Measurements from ENCODE around the gene RGS9BP. TPM values are rescaled to one million over a fixed set of nuclear protein-coding genes. Genes with fewer than 3 reads are reported as not detected.

RGS9BP gene
- total RNA-seq, 1 donor from 2014 or later = not detected

DNA sequence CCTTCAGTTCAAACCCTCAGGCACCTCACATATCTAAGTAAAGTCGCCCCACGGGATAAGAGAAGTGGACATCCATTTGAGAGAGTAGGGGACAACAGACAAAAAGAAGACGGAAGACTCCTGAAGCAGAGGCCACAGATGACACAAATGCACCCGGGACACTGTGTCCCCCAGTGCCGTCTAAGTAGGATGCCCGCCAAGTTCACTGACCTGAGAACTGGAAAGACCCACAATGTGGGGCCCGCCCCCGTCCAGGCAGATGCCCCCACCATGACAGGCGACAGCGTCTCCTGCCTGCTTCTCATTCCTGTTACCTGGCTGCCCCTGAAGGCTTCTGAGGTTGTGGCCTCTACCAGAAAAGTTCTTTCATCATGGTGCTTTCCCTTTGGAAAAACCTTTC lies 17.6 kb upstream of the RGS9BP start:
- Mint-ChIP-seq H3K36me3 (peaks cover 4% of the 10 kb centered on the region), H3K4me1 (no peaks in the 10 kb centered on the region), H3K9me3 (no peaks in the 10 kb centered on the region), H3K27me3 (ENCODE audit: insufficient read depth, low read depth) (peaks cover 3% of the 10 kb centered on the region), H3K27ac (no peak overlapping the region), H3K4me3 (no peak overlapping the region)
- no peak overlapping the region for H3K4me3 ChIP-seq
- H3K4me2 ChIP-seq = no peak overlapping the region
- H2AFZ ChIP-seq (replicated peaks) = no peak overlapping the region
- TF ChIP-seq, protein P1, sequence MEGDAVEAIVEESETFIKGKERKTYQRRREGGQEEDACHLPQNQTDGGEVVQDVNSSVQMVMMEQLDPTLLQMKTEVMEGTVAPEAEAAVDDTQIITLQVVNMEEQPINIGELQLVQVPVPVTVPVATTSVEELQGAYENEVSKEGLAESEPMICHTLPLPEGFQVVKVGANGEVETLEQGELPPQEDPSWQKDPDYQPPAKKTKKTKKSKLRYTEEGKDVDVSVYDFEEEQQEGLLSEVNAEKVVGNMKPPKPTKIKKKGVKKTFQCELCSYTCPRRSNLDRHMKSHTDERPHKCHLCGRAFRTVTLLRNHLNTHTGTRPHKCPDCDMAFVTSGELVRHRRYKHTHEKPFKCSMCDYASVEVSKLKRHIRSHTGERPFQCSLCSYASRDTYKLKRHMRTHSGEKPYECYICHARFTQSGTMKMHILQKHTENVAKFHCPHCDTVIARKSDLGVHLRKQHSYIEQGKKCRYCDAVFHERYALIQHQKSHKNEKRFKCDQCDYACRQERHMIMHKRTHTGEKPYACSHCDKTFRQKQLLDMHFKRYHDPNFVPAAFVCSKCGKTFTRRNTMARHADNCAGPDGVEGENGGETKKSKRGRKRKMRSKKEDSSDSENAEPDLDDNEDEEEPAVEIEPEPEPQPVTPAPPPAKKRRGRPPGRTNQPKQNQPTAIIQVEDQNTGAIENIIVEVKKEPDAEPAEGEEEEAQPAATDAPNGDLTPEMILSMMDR (IDR thresholded peaks at IDR 0.05) = no peak
- TF ChIP-seq EZH2phosphoT487 (IDR thresholded peaks at IDR 0.05) (no peak), EZH2 (IDR thresholded peaks at IDR 0.05) (no peak)
- no peaks in the 10 kb centered on the region for H3K9me3 ChIP-seq (ENCODE audit: low read depth)
- H3K36me3 ChIP-seq = no peaks in the 10 kb centered on the region
- DNase-seq (ENCODE audit: low spot score) = no peak
- H3K4me1 ChIP-seq = no peaks in the 10 kb centered on the region
- no peak overlapping the region for H3K27ac ChIP-seq
- H3K79me2 ChIP-seq (ENCODE audit: low read depth) = peaks cover 12% of the 10 kb centered on the region
- H3F3A ChIP-seq (ENCODE audit: low read depth) = no peaks in the 10 kb centered on the region
- H4K20me1 ChIP-seq (ENCODE audit: low read depth) = peaks cover 23% of the 10 kb centered on the region
- H3K9ac ChIP-seq = no peak overlapping the region
- H3K27me3 ChIP-seq = no peaks in the 10 kb centered on the region

DNA sequence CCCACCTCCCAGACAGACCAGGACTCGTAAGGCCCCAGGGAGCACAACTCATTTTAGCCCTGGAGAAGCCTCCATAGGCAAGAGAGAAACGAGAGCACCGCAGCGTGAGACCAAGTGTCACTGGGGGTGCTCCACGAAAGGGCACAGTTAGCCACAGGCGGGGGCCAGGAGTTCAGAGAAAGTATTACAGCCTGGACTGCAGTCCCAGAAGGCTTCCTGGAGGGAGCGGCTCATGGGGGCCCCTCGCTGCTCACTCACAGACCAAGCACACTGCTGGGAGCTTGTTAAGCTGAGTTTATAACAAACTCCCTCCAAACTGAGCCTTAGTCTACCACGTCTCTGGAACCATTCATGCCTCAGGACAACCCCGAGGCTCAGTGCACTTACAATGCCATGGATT lies 17.1 kb upstream of the RGS9BP start:
- DNase-seq (ENCODE audit: low spot score) = no peak
- H3K27ac Mint-ChIP-seq = no peak overlapping the region
- peaks cover 4% of the 10 kb centered on the region for H3K36me3 Mint-ChIP-seq
- Histone ChIP-seq H3K9ac (no peak overlapping the region), H3K27ac (no peak overlapping the region), H3K4me3 (no peak overlapping the region), H3K27me3 (no peaks in the 10 kb centered on the region), H3K36me3 (no peaks in the 10 kb centered on the region), H3K79me2 (ENCODE audit: low read depth) (peaks cover 16% of the 10 kb centered on the region), H3K4me1 (no peaks in the 10 kb centered on the region), H3K4me2 (no peak overlapping the region), H3F3A (ENCODE audit: low read depth) (no peaks in the 10 kb centered on the region), H2AFZ (replicated peaks) (no peak overlapping the region), H3K9me3 (ENCODE audit: low read depth) (no peaks in the 10 kb centered on the region), H4K20me1 (ENCODE audit: low read depth) (peaks cover 27% of the 10 kb centered on the region)
- peaks cover 3% of the 10 kb centered on the region for H3K27me3 Mint-ChIP-seq (ENCODE audit: insufficient read depth, low read depth)
- TF ChIP-seq, protein P1 (IDR thresholded peaks at IDR 0.05) = no peak
- TF ChIP-seq EZH2 (IDR thresholded peaks at IDR 0.05) (no peak), EZH2phosphoT487 (IDR thresholded peaks at IDR 0.05) (no peak)
- no peak overlapping the region for H3K4me3 Mint-ChIP-seq
- H3K9me3 Mint-ChIP-seq = no peaks in the 10 kb centered on the region
- H3K4me1 Mint-ChIP-seq = no peaks in the 10 kb centered on the region

DNA sequence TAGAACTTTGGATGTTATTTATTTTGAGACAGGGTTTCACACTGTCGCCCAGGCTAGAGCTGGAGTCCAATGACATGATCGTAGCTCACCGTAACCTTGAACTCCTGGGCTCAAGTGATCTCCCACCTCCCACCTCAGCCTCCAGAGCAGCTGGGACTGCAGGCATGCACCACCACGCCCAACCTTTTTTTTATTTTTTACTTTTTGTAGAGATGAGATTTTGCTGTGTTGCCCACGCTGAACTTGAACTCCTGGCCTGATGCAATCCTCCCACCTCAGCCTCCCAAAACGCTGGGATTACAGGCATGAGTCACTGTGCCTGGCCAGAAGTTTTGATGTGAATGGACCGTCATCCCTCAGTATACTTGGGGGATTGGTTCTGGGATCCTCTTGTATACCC lies 14.3 kb upstream of the RGS9BP start:
- Histone ChIP-seq H3K9ac (no peak overlapping the region), H3K4me2 (no peak overlapping the region), H2AFZ (replicated peaks) (no peak overlapping the region), H3K9me3 (ENCODE audit: low read depth) (no peaks in the 10 kb centered on the region), H4K20me1 (ENCODE audit: low read depth) (peaks cover 27% of the 10 kb centered on the region), H3K79me2 (ENCODE audit: low read depth) (peaks cover 17% of the 10 kb centered on the region), H3K4me1 (no peaks in the 10 kb centered on the region), H3K27me3 (no peaks in the 10 kb centered on the region), H3K36me3 (no peaks in the 10 kb centered on the region), H3F3A (ENCODE audit: low read depth) (no peaks in the 10 kb centered on the region), H3K27ac (no peak overlapping the region), H3K4me3 (no peak overlapping the region)
- H3K4me1 Mint-ChIP-seq = no peaks in the 10 kb centered on the region
- DNase-seq (ENCODE audit: low spot score) = no peak
- H3K36me3 Mint-ChIP-seq = peaks cover 4% of the 10 kb centered on the region
- no peak for TF ChIP-seq EZH2phosphoT487 (IDR thresholded peaks at IDR 0.05)
- TF ChIP-seq EZH2 (IDR thresholded peaks at IDR 0.05) = no peak
- TF ChIP-seq, protein P1 (IDR thresholded peaks at IDR 0.05) = no peak
- H3K27ac Mint-ChIP-seq = no peak overlapping the region
- no peaks in the 10 kb centered on the region for H3K9me3 Mint-ChIP-seq
- peaks cover 3% of the 10 kb centered on the region for H3K27me3 Mint-ChIP-seq (ENCODE audit: insufficient read depth, low read depth)
- no peak overlapping the region for H3K4me3 Mint-ChIP-seq

Data from neural progenitor cell (in vitro differentiated cells).